Measurements from ENCODE around the gene RUNX2. TPM values are rescaled to one million over a fixed set of nuclear protein-coding genes. Genes with fewer than 3 reads are reported as not detected.
"Not testable (repeated sequence)": the region's sequence is repeated elsewhere in the genome, so short reads cannot be mapped to it uniquely, and the experiment has no call there.

The RUNX2 gene
- total RNA-seq, 1 experiment from 2014 or later, result 7.0 TPM

GRCh38 chr6:45558858-45559257 lies 230.7 kb downstream of the RUNX2 start:
- ChIA-PET CTCF (no interaction called here), POLR2A (no interaction called here)
- H3K4me1 ChIP-seq (ENCODE audit: control insufficient read depth, insufficient read depth, low read length), result peaks cover 13% of the 10 kb centered on the region
- TF ChIP-seq POLR2AphosphoS5 (IDR thresholded peaks at IDR 0.05; ENCODE audit: low read depth, low read length) (no peak), SIN3A (IDR thresholded peaks at IDR 0.05; ENCODE audit: borderline replicate concordance, insufficient read depth, low read depth, low read length) (no peak), CTCF (IDR thresholded peaks at IDR 0.05) (no peak), REST (IDR thresholded peaks at IDR 0.05; ENCODE audit: insufficient read depth in 1 of 2, low read depth in 2 of 2, low read length in 1 of 2) (no peak), TCF7L2 (IDR thresholded peaks at IDR 0.05; ENCODE audit: low read depth, low read length) (no peak)
- intact Hi-C loops (cut with micrococcal nuclease; ENCODE audit: unreplicated experiment) (no loop called here), in situ Hi-C loops (cut with HindIII; ENCODE audit: low pct_unique_long_range_greater_than_20kb, low sequenced_read_pairs) (no loop called here)
- no peak overlapping the region for H3K4me3 ChIP-seq (ENCODE audit: low read depth in 2 of 2, low read length in 2 of 2)
- H3K9me3 ChIP-seq (ENCODE audit: control insufficient read depth, insufficient read depth, low read depth, low read length), result no peaks in the 10 kb centered on the region
- no peaks in the 10 kb centered on the region for H3K36me3 ChIP-seq (ENCODE audit: control insufficient read depth, insufficient read depth, low read length)
- no peak overlapping the region for H3K27ac ChIP-seq (ENCODE audit: low read length)
- H3K27me3 ChIP-seq (ENCODE audit: control insufficient read depth, insufficient read depth, low read length), result no peaks in the 10 kb centered on the region
- DNase-seq (ENCODE audit: low read depth, low spot score) (no peak), ATAC-seq (no peak)
- no TSS peak for BruUV-seq (replicated peaks)

- H3K27ac ChIP-seq (ENCODE audit: low read length); POLR2A ChIA-PET; intact Hi-C loops (cut with micrococcal nuclease; ENCODE audit: unreplicated experiment); H3K36me3 ChIP-seq (ENCODE audit: control insufficient read depth, insufficient read depth, low read length); H3K27me3 ChIP-seq (ENCODE audit: control insufficient read depth, insufficient read depth, low read length); DNase-seq (ENCODE audit: low read depth, low spot score); H3K4me3 ChIP-seq (ENCODE audit: low read depth in 2 of 2, low read length in 2 of 2); BruUV-seq (replicated peaks); H3K4me1 ChIP-seq (ENCODE audit: control insufficient read depth, insufficient read depth, low read length); ATAC-seq; in situ Hi-C loops (cut with HindIII; ENCODE audit: low pct_unique_long_range_greater_than_20kb, low sequenced_read_pairs); CTCF ChIA-PET; H3K9me3 ChIP-seq (ENCODE audit: control insufficient read depth, insufficient read depth, low read depth, low read length): not testable (repeated sequence)
Observed at GRCh38 chr6:45560321-45560820, 232.2 kb downstream of the RUNX2 start.

- Histone ChIP-seq H3K4me3 (ENCODE audit: low read depth in 2 of 2, low read length in 2 of 2) (no peak overlapping the region), H3K27me3 (ENCODE audit: control insufficient read depth, insufficient read depth, low read length) (no peaks in the 10 kb centered on the region), H3K27ac (ENCODE audit: low read length) (no peak overlapping the region), H3K9me3 (ENCODE audit: control insufficient read depth, insufficient read depth, low read depth, low read length) (no peaks in the 10 kb centered on the region), H3K36me3 (ENCODE audit: control insufficient read depth, insufficient read depth, low read length) (no peaks in the 10 kb centered on the region), H3K4me1 (ENCODE audit: control insufficient read depth, insufficient read depth, low read length) (no peaks in the 10 kb centered on the region)
- in situ Hi-C loops (cut with HindIII; ENCODE audit: low pct_unique_long_range_greater_than_20kb, low sequenced_read_pairs), result no loop called here
- ChIA-PET POLR2A (no interaction called here), CTCF (no interaction called here)
- intact Hi-C loops (cut with micrococcal nuclease; ENCODE audit: unreplicated experiment), result no loop called here
- no TSS peak for BruUV-seq (replicated peaks)
- no peak for DNase-seq (ENCODE audit: low read depth, low spot score)
- TF ChIP-seq SIN3A (IDR thresholded peaks at IDR 0.05; ENCODE audit: borderline replicate concordance, insufficient read depth, low read depth, low read length) (no peak), POLR2AphosphoS5 (IDR thresholded peaks at IDR 0.05; ENCODE audit: low read depth, low read length) (no peak), TCF7L2 (IDR thresholded peaks at IDR 0.05; ENCODE audit: low read depth, low read length) (no peak), REST (IDR thresholded peaks at IDR 0.05; ENCODE audit: insufficient read depth in 1 of 2, low read depth in 2 of 2, low read length in 1 of 2) (no peak), CTCF (IDR thresholded peaks at IDR 0.05) (no peak)
- no peak for ATAC-seq
Observed at GRCh38 chr6:45562171-45562570, 234.0 kb downstream of the RUNX2 start.
